Calu3 (cell line): ENCODE measurements around the gene TCAP. TPM values are rescaled to one million over a fixed set of nuclear protein-coding genes. Genes with fewer than 3 reads are reported as not detected.
A peak's percentile ranks its signal among the peaks of the same experiment; 100 is the strongest.

Source experiments
- BruUV-seq: library from RNA; stranded (reverse); fragments of 400-500 nt; replicated peaks from 2 replicates; lab custom pipeline; 2021; lab: Mats Ljungman, UMichigan
- CTCF ChIA-PET: fragments of 300-600 bp; sonication (Branson Sonifier 250); formaldehyde crosslinking; loops from one replicate; lab custom pipeline; 2022; ENCODE audit warnings: antibody characterized with exemption; lab: Charles Lee
- DNase-seq: peaks from one replicate; pipeline ENCODE4 v3.0.0; 2022
- H3K27ac Mint-ChIP-seq: one replicate; pipeline ENCODE4 v1.8.0; 2022; ENCODE audit warnings: mixed read lengths; ENCODE audit not compliant: unreplicated experiment
- H3K27me3 Mint-ChIP-seq: one replicate; pipeline ENCODE4 v1.8.0; 2022; ENCODE audit warnings: mixed read lengths; ENCODE audit not compliant: unreplicated experiment
- H3K36me3 Mint-ChIP-seq: one replicate; pipeline ENCODE4 v1.8.0; 2022; ENCODE audit warnings: mild to moderate bottlenecking, moderate library complexity, mixed read lengths; ENCODE audit not compliant: insufficient read depth, unreplicated experiment
- H3K4me1 Mint-ChIP-seq: one replicate; pipeline ENCODE4 v1.8.0; 2022; ENCODE audit warnings: mild to moderate bottlenecking, low read depth, mixed read lengths; ENCODE audit not compliant: unreplicated experiment
- H3K4me3 Mint-ChIP-seq: one replicate; pipeline ENCODE4 v1.8.0; 2022; ENCODE audit warnings: mild to moderate bottlenecking, low read depth, moderate library complexity, mixed read lengths; ENCODE audit not compliant: unreplicated experiment
- H3K9me3 Mint-ChIP-seq: one replicate; pipeline ENCODE4 v1.8.0; 2022; ENCODE audit warnings: low read depth, mixed read lengths; ENCODE audit not compliant: unreplicated experiment
- CTCF ChIP-seq: fragments of 200-600 bp; IDR thresholded peaks from one replicate; pipeline ENCODE4 v1.8.0; 2022; ENCODE audit warnings: antibody characterized with exemption; ENCODE audit not compliant: unreplicated experiment
- intact Hi-C: fragments of 100-400 bp; cut with micrococcal nuclease; formaldehyde crosslinking; loops from one replicate; pipeline ENCODE4 v1.10.0; 2022; ENCODE audit not compliant: unreplicated experiment
- total RNA-seq: library from RNA; stranded (reverse); gene quantifications from 2 replicates; pipeline ENCODE4 v1.2.3, GENCODE V29; 2022

The TCAP gene
- total RNA-seq, 1 experiment from 2014 or later: 51.5 TPM

- no peaks in the 10 kb centered on the region for H3K9me3 Mint-ChIP-seq
- CTCF ChIA-PET: interaction anchor here (0.6 to 161.2 kb wide), 23 partner anchors 30 to 1019 kb away, joined by 3 to 42089 read pairs (median 4); partner anchors contain the start of genes ERBB2, GRB7, GSDMA and GSDMB
- DNase-seq: peak; percentile 78
- peaks cover 40% of the 10 kb centered on the region for H3K4me1 Mint-ChIP-seq
- intact Hi-C loops: loop anchor here (5.0 to 10.0 kb wide), 2 partner anchors 220 to 598 kb away; partner anchors contain the start of gene CDK12
- H3K4me3 Mint-ChIP-seq: no peak overlapping the region
- BruUV-seq: no TSS peak
- H3K27me3 Mint-ChIP-seq: no peaks in the 10 kb centered on the region
- no peak overlapping the region for H3K27ac Mint-ChIP-seq
- H3K36me3 Mint-ChIP-seq: peaks cover 48% of the 10 kb centered on the region
- no peak for TF ChIP-seq CTCF
Observed at GRCh38 chr17:39684369-39685192, 19.4 kb downstream of the TCAP start.

- Mint-ChIP-seq H3K36me3 (peaks cover 43% of the 10 kb centered on the region), H3K4me3 (peak overlapping the region; percentile 64), H3K9me3 (no peaks in the 10 kb centered on the region), H3K27me3 (no peaks in the 10 kb centered on the region), H3K4me1 (peaks cover 27% of the 10 kb centered on the region), H3K27ac (peak overlapping the region; percentile 63)
- intact Hi-C loops: loop anchor here (1.0 to 10.0 kb wide), 8 partner anchors 11 to 595 kb away; partner anchors contain the start of genes CDK12 and PSMD3
- CTCF ChIA-PET: interaction anchor here (0.5 to 161.2 kb wide), 31 partner anchors 28 to 1057 kb away, joined by 3 to 42089 read pairs (median 8); partner anchors contain the start of genes CASC3, ERBB2, GRB7 and GSDMA
- peak; percentile 99 for DNase-seq
- no peak for TF ChIP-seq CTCF
- BruUV-seq: TSS peak; percentile 83
Observed at GRCh38 chr17:39687101-39687545, 22.0 kb downstream of the TCAP start.

GRCh38 chr17:39687546-39688474, 22.7 kb downstream of the TCAP start, which contains the start of gene PGAP3:
TSS of gene PGAP3 (minus strand) at chr17:39688057. CDS start at chr17:39688014, 43 bp downstream.
- H3K27ac Mint-ChIP-seq: peak within 1 kb of the TSS; percentile 63
- peaks cover 27% of the 10 kb centered on the region for H3K4me1 Mint-ChIP-seq
- H3K36me3 Mint-ChIP-seq: peaks cover 43% of the 10 kb centered on the region
- no peak for TF ChIP-seq CTCF
- no peaks in the 10 kb centered on the region for H3K9me3 Mint-ChIP-seq
- H3K27me3 Mint-ChIP-seq: no peaks in the 10 kb centered on the region
- intact Hi-C loops: loop anchor here (1.0 to 10.0 kb wide), 16 partner anchors 12 to 594 kb away; partner anchors contain the start of genes CDK12, LRRC3C, MIEN1 and ORMDL3
- H3K4me3 Mint-ChIP-seq: peak within 1 kb of the TSS; percentile 64
- CTCF ChIA-PET: interaction anchor here (0.5 to 161.2 kb wide), 63 partner anchors 27 to 1056 kb away, joined by 3 to 42089 read pairs (median 6); partner anchors contain the start of genes ERBB2, GRB7, GSDMA and GSDMB
- TSS peak; percentile 89 for BruUV-seq
- peak; percentile 100 for DNase-seq
